ENCODE measurements around the gene ZNF784. TPM values are rescaled to one million over a fixed set of nuclear protein-coding genes. Genes with fewer than 3 reads are reported as not detected.

Gene ZNF784
- total RNA-seq, 1 donor from 2014 or later = 4.0 TPM

- peak; percentile 65 for ATAC-seq
- intact Hi-C loops (cut with DNase I) = no loop called here
- DNase-seq (ENCODE audit: low spot score) = peak; percentile 92
These were observed 8.1 kb upstream of the ZNF784 start for GRCh38 chr19:55632463-55632834.

DNA sequence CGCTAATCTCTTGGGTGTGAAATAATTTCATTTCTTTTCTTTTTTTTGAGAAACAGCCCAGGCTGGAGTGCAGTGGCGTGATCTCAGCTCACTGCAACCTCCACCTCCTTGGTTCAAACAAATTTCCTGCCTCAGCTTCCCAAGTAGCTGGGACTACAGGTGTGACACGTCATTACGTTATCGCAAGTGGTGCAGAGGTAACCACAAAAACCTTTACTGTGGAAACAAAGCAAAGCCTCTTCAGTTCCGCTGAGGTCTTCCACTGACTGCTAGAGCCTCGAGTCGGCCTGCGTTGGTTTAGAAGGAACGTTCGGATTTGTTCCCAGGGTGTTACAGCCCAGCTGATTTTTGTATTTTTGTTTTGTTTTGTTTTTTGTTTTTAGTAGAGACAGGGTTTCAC, 2.0 kb upstream of the ZNF784 start:
- DNase-seq (ENCODE audit: low spot score) (no peak), ATAC-seq (no peak)
- intact Hi-C loops (cut with DNase I) = no loop called here

DNA sequence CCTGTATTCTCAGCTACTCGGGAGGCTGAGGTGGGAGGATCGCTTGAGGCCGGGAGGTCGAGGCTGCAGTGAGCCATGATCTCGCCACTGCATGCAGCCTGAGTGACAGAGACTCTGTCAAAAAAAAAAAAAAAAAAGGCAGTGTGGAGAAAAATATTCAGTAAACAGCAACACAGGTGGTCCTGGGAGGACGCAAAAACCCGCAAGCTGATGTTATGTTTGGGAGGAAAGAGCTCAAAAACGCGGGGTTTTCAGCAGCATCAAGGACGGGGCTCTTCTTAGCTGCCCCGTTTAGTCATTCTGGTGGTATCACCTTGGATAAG, 599 bp upstream of the ZNF784 start:
- intact Hi-C loops (cut with DNase I) = no loop called here
- ATAC-seq (no peak), DNase-seq (ENCODE audit: low spot score) (no peak)

DNA sequence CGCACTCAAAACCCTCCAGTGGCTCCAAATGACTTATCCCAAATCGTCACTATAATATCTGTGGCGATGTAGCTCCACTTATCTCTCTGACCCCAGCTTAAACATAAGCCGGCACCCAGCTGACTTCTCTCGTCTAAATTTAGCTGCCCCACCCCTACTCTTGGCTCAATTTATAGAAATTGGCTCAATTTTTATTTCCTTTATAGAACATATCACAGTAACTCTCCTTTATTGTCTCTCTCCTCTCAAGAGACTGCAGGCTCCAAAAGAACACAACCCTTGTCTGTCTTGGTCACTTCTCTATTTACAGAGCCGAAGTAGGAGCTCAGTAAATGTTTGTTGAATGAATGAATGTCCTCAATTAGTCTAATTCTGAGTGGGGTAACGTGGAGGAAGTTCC, 805 bp downstream of the ZNF784 start:
- ATAC-seq (no peak), DNase-seq (ENCODE audit: low spot score) (no peak)
- intact Hi-C loops (cut with DNase I) = no loop called here

DNA sequence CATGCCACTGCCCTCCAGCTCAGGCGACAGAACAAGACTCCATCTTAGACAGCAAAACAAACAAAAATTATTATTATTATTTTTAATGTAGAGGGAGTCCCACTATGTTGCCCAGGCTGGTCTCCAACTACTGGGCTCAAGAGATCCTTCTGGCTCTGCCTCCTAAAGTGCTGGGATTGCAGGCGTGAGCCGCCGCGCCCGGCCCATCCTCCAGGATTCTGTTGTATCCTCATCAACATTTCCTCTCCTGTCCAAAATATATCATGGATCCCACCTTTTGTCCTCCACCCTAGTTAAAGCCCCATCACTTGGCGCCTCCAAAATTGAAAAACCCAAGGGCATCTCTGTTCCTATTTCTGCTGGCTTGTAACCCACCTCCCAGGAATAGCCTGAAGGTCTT, 1.2 kb downstream of the ZNF784 start:
- intact Hi-C loops (cut with DNase I) = no loop called here
- peak; percentile 56 for DNase-seq (ENCODE audit: low spot score)

DNA sequence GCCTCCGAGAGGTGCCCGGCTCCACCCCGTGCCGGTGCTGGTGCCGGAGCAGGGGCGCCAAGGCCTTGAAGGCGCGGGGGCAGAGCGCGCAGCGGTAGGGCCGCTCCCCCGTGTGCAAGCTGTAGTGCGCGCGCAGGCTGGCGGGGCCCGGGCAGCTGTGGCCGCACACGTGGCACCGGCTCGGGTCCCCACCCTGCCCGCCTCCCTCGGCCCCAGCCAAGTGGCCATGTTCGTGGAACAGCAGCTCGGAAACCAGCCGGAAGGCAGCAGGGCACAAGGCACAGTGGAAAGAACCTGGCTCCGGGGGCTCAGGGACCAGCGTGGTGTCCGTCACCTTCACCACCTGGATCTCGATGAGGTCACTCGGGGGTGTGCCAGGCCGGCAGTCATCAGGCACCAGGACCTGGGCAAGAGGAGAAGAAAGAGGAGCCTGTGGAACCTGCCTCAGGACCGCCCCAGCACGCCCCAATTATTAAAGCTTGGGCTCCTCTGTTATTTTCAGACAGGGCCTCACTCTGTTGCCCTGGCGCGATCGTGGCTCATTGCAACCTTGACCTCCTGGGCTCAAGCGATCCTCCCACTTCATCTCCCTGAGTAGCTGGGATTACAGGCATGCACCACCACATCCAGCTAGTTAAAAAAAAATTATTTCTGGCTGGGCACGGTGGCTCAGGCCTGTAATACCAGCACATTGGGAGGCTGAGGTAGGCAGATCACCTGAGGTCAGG, 2.0 kb downstream of the ZNF784 start:
- ATAC-seq (no peak), DNase-seq (ENCODE audit: low spot score) (peak; percentile 59)
- intact Hi-C loops (cut with DNase I) = no loop called here

More for the DNA sequence above, 1.2 kb downstream of the ZNF784 start:
- no peak for ATAC-seq

DNA sequence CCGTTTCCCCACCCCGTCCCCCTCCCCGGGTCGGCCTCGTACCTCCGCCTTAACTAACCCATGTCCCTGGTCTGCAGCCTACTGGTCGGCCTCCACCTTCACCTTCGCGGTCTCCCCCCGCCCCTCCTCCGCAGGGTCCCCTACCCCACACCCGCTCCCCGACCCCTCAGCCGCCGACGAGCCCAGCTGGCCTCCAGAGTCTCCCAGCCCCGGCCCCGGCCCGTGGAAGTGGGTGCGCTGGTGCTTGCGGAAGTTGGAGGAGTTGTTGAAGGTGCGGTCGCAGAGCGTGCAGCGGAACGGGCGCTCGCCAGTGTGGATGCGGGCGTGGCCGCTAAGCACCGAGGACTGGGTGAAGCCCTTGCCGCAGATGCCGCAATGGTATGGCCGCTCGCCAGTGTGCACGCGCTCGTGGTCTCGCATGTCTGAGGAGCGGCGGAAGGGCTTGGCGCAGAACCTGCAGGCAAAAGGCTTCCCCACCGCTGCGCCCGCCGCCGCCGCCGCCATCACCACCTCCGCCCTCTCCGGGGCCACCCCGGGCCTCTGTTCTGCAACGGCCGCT, 2.6 kb downstream of the ZNF784 start:
- DNase-seq (ENCODE audit: low spot score) (peak; percentile 68), ATAC-seq (no peak)
- intact Hi-C loops (cut with DNase I) = no loop called here

- ATAC-seq = no peak
- no peak for DNase-seq (ENCODE audit: low spot score)
- intact Hi-C loops (cut with DNase I) = no loop called here
These were observed 3.1 kb downstream of the ZNF784 start for GRCh38 chr19:55621205-55621672.

DNA sequence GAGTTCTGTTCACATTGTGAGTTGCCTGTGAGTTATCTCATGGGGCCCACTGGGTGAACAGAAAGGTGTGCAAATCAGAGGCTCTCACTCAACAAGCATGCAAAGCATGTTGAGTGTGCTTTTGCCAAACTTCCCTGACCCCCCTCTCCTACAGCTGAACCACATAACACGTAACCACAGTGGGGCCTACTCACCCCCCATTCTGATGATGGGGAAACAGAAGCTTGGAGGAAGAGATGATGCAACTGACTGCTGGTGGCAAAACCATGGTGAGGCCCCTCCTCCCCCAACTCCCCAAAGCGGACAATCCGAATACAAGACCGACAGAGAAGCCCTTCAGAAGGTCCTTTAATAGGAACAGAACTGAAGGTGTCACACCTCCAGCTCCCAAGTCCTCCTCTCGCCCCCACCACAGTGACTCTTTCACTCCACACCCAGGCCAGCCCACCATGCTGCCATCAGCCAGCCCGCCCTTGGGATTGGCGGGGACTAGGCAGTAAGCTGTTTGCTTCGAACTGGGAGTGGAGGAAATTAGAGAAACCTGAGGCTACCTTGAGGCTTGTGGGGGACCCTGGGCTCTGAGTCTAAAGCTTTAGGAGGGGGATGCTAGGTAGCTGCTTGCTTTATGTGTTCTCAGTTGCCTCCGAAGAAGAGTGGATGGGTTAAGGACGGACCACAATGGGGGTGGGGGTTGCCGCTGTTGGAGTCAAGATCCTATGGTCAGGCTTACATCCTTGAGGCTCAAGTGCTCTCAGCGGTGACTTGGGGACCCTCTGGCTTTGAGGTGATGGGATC, 3.8 kb downstream of the ZNF784 start:
- DNase-seq (ENCODE audit: low spot score) = no peak
- intact Hi-C loops (cut with DNase I) = no loop called here
- no peak for ATAC-seq

- ATAC-seq (no peak), DNase-seq (ENCODE audit: low spot score) (no peak)
- intact Hi-C loops (cut with DNase I) = no loop called here
These were observed 5.1 kb downstream of the ZNF784 start for GRCh38 chr19:55619286-55619685.

- intact Hi-C loops (cut with DNase I) = no loop called here
- DNase-seq (ENCODE audit: low spot score) (no peak), ATAC-seq (no peak)
These were observed 5.9 kb downstream of the ZNF784 start for GRCh38 chr19:55618426-55618825.

GRCh38 chr19:55617426-55617825, 6.9 kb downstream of the ZNF784 start:
- no peak for DNase-seq (ENCODE audit: low spot score)
- no peak for ATAC-seq
- intact Hi-C loops (cut with DNase I) = no loop called here

GRCh38 chr19:55616395-55616875, 7.9 kb downstream of the ZNF784 start:
- DNase-seq (ENCODE audit: low spot score) = no peak
- intact Hi-C loops (cut with DNase I) = no loop called here
- no peak for ATAC-seq

DNA sequence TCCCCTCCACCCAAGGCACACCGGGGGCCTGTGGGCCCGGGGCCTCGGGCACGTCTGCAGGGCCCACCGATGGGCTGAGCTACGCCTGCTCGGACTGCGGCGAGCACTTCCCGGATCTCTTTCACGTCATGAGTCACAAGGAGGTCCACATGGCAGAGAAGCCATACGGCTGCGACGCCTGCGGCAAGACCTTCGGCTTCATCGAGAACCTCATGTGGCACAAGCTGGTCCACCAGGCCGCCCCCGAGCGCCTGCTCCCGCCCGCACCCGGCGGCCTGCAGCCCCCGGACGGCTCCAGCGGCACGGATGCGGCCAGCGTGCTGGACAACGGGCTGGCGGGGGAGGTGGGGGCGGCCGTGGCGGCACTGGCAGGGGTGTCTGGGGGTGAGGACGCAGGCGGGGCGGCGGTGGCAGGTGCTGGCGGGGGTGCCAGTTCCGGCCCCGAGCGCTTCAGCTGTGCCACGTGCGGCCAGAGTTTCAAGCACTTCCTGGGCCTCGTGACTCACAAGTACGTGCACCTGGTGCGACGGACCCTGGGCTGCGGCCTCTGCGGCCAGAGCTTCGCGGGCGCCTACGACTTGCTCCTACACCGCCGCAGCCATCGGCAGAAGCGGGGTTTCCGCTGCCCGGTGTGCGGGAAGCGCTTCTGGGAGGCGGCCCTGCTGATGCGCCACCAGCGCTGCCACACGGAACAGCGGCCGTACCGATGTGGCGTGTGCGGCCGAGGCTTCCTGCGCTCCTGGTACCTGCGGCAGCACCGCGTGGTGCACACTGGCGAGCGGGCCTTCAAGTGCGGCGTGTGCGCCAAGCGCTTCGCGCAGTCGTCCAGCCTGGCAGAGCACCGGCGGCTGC, 8.6 kb downstream of the ZNF784 start:
- DNase-seq (ENCODE audit: low spot score) = no peak
- intact Hi-C loops (cut with DNase I) = no loop called here
- ATAC-seq = no peak

- intact Hi-C loops (cut with DNase I) = no loop called here
These were observed 9.4 kb downstream of the ZNF784 start for GRCh38 chr19:55614711-55615542.

DNA sequence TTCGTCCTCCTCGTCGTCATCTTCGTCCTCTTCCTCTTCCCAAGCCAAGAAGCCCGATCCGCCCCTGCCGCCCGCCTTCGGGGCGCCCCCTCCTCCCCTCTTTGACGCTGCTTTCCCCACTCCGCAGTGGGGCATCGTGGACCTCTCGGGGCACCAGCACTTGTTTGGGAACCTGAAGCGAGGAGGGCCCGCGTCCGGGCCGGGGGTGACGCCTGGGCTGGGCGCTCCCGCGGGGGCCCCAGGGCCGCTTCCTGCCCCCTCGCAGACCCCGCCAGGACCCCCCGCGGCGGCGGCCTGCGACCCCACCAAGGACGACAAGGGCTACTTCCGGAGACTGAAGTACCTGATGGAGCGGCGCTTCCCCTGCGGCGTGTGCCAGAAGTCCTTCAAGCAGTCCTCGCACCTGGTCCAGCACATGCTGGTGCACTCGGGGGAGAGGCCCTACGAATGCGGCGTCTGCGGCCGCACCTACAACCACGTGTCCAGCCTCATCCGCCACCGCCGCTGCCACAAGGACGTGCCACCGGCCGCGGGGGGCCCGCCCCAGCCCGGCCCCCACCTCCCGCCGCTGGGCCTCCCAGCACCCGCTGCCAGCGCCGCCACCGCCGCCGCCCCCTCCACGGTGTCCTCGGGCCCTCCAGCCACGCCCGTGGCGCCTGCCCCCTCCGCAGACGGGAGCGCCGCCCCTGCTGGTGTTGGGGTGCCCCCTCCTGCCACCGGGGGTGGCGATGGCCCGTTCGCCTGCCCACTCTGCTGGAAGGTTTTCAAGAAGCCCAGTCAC, 10.2 kb downstream of the ZNF784 start:
- intact Hi-C loops (cut with DNase I) = no loop called here
- DNase-seq (ENCODE audit: low spot score) (no peak), ATAC-seq (no peak)

More at GRCh38 chr19:55614711-55615542, 9.4 kb downstream of the ZNF784 start:
- DNase-seq (ENCODE audit: low spot score) (no peak), ATAC-seq (no peak)

DNA sequence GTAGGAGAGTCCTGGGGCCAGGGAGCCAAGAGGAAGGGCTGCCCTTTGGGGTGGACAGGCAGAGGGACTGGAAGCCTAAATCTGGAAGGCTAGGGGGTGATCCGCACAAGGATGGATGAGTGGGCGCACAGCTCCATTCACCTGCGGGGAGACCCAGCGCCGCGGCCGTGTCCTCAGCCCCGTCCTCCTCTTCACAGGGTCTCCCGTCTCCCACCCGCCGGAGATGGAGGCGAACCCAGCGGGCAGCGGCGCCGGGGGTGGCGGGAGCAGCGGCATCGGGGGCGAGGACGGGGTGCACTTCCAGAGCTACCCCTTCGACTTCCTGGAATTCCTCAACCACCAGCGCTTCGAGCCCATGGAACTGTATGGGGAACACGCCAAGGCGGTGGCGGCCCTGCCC, 11.0 kb downstream of the ZNF784 start:
- intact Hi-C loops (cut with DNase I) = no loop called here
- ATAC-seq = no peak

More for the DNA sequence above, 11.0 kb downstream of the ZNF784 start:
- no peak for DNase-seq (ENCODE audit: low spot score)
